Measurements from ENCODE around the gene RETREG3. TPM values are rescaled to one million over a fixed set of nuclear protein-coding genes. Genes with fewer than 3 reads are reported as not detected.

RETREG3 gene
- total and polyA plus RNA-seq, 9 of the 15 experiments (the other 6 are each of a cell fraction or from before 2014, with no cell fraction given): 4.1 to 39.0 (median 16.9) TPM

GRCh38 chr17:42623732-42624596 lies 14.8 kb upstream of the RETREG3 start (continued):
- TF ChIP-seq TCF7 (IDR thresholded peaks at IDR 0.05; ENCODE audit: borderline replicate concordance) (peak; percentile 83; the same call in 1 of the 2 replicates), SMAD2 (IDR thresholded peaks at IDR 0.05; ENCODE audit: low read depth, low read length) (no peak), NFRKB (IDR thresholded peaks at IDR 0.05; ENCODE audit: low read depth) (no peak), ZEB2 (IDR thresholded peaks at IDR 0.05) (peak; percentile 86), RBM15 (IDR thresholded peaks at IDR 0.05; ENCODE audit: insufficient read depth, low read length) (no peak), ZNF639 (CRISPR knock-in tag; conservative IDR thresholded peaks at IDR 0.05 in 1 of 2, IDR thresholded peaks at IDR 0.05 in 1 of 2) (peak in 1 of 2 experiments; percentile 28; a peak in 1 of 4 replicates), FOXK2 (conservative IDR thresholded peaks at IDR 0.05 in 1 of 2, IDR thresholded peaks at IDR 0.05 in 1 of 2; ENCODE audit: low read depth in 2 of 2) (peak; percentile 11 to 40; a peak in 1 of 4 replicates), NKRF (IDR thresholded peaks at IDR 0.05; ENCODE audit: borderline replicate concordance) (peak; percentile 30; the same call in 1 of the 2 replicates), TSC22D4 (tag; IDR thresholded peaks at IDR 0.05) (no peak), EP300 (IDR thresholded peaks at IDR 0.05; ENCODE audit: low read length) (peak; percentile 91), REST (IDR thresholded peaks at IDR 0.05; ENCODE audit: borderline replicate concordance) (peak; percentile 63), REST (CRISPR knock-in tag; IDR thresholded peaks at IDR 0.05; ENCODE audit: low read depth) (no peak), HOXB6 (CRISPR knock-in tag; IDR thresholded peaks at IDR 0.05; ENCODE audit: borderline replicate concordance) (no peak), ZNF586 (CRISPR knock-in tag; conservative IDR thresholded peaks at IDR 0.05) (no peak), SLC30A9 (CRISPR knock-in tag; IDR thresholded peaks at IDR 0.05) (no peak), ZSCAN29 (IDR thresholded peaks at IDR 0.05) (no peak)
